Measurements from ENCODE around the gene ZBTB32.
"Not testable (repeated sequence)": the region's sequence is repeated elsewhere in the genome, so short reads cannot be mapped to it uniquely, and the experiment has no call there.

Gene ZBTB32

GRCh38 chr19:35720648-35721047 lies 16.3 kb downstream of the ZBTB32 start:
- no peak for DNase-seq (ENCODE audit: low spot score)

- no peak for DNase-seq (ENCODE audit: low spot score)
Measured at GRCh38 chr19:35721374-35721773, 17.0 kb downstream of the ZBTB32 start.

GRCh38 chr19:35722461-35722860 lies 18.1 kb downstream of the ZBTB32 start:
- no peak for DNase-seq (ENCODE audit: low spot score)

- DNase-seq (ENCODE audit: low spot score) = no peak
Measured at GRCh38 chr19:35722897-35723296, 18.5 kb downstream of the ZBTB32 start.

- DNase-seq (ENCODE audit: low spot score) = no peak
Measured at GRCh38 chr19:35723671-35724070, 19.3 kb downstream of the ZBTB32 start.

- DNase-seq (ENCODE audit: low spot score) = not testable (repeated sequence)
Measured at GRCh38 chr19:35724132-35724531, 19.8 kb downstream of the ZBTB32 start.

GRCh38 chr19:35724560-35724959 lies 20.2 kb downstream of the ZBTB32 start:
- no peak for DNase-seq (ENCODE audit: low spot score)

GRCh38 chr19:35725216-35725861 lies 21.0 kb downstream of the ZBTB32 start:
- no peak for DNase-seq (ENCODE audit: low spot score)

- DNase-seq (ENCODE audit: low spot score) = no peak
Measured at GRCh38 chr19:35727053-35727955, 22.9 kb downstream of the ZBTB32 start.

GRCh38 chr19:35727956-35728706 lies 23.8 kb downstream of the ZBTB32 start:
- DNase-seq (ENCODE audit: low spot score) = no peak

GRCh38 chr19:35729021-35729420 lies 24.7 kb downstream of the ZBTB32 start:
- no peak for DNase-seq (ENCODE audit: low spot score)

- no peak for DNase-seq (ENCODE audit: low spot score)
Measured at GRCh38 chr19:35729763-35730162, 25.4 kb downstream of the ZBTB32 start.

GRCh38 chr19:35730326-35730725 lies 26.0 kb downstream of the ZBTB32 start:
- no peak for DNase-seq (ENCODE audit: low spot score)

GRCh38 chr19:35731353-35731752 lies 27.0 kb downstream of the ZBTB32 start:
- DNase-seq (ENCODE audit: low spot score) = no peak

- DNase-seq (ENCODE audit: low spot score) = no peak
Measured at GRCh38 chr19:35731779-35732405, 27.5 kb downstream of the ZBTB32 start.

GRCh38 chr19:35732540-35733179 lies 28.3 kb downstream of the ZBTB32 start:
- no peak for DNase-seq (ENCODE audit: low spot score)

- no peak for DNase-seq (ENCODE audit: low spot score)
Measured at GRCh38 chr19:35733180-35734125, 29.1 kb downstream of the ZBTB32 start.

GRCh38 chr19:35734273-35734672 lies 29.9 kb downstream of the ZBTB32 start:
- no peak for DNase-seq (ENCODE audit: low spot score)

GRCh38 chr19:35734889-35735288 lies 30.5 kb downstream of the ZBTB32 start:
- no peak for DNase-seq (ENCODE audit: low spot score)
